ENCODE data around the gene AKAP5. TPM values are rescaled to one million over a fixed set of nuclear protein-coding genes. Genes with fewer than 3 reads are reported as not detected.

The AKAP5 gene
- total and polyA plus RNA-seq, 2 of the 13 experiments (the other 11 are each of a cell fraction or from before 2014, with no cell fraction given), result 0.18 to 1.5 TPM

DNA sequence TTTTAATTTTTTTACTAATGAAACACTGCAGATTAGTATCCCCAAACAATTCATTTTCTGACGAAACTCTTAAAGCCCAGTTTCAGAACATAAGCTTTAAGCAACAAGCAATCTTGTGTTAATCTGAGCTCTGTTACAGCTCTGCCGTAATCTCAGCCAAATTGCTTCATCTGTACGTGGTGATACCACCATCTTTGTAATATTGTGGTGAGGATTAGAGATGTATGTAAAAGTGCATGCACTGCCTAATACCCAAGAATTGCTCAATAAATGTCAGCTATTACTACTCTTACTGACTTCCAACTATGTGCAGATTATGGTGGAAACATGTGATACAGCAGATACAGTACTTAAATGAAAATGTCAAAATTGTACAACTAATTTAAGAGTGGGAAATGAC lies 1.8 kb downstream of the AKAP5 start:
- Histone ChIP-seq H2AFZ (ENCODE audit: low read length) (no peak overlapping the region), H3K27me3 (ENCODE audit: control insufficient read depth in 1 of 2, insufficient read depth in 2 of 2, low read length in 2 of 2) (no peaks in the 10 kb centered on the region), H3K4me3 (replicated peaks in 1 of 3; ENCODE audit: insufficient read depth in 1 of 3, low read depth in 2 of 3, low read length in 3 of 3) (no peak overlapping the region), H3K79me2 (ENCODE audit: insufficient read depth, low read length) (no peaks in the 10 kb centered on the region), H3K36me3 (replicated peaks in 1 of 2; ENCODE audit: control insufficient read depth in 1 of 2, insufficient read depth in 2 of 2, low read length in 2 of 2) (no peaks in the 10 kb centered on the region), H3K4me1 (ENCODE audit: insufficient read depth, low read length) (peaks cover 28% of the 10 kb centered on the region), H4K20me1 (ENCODE audit: insufficient read depth, low read length) (no peaks in the 10 kb centered on the region), H3K27ac (ENCODE audit: extremely low read length, insufficient read depth, low read length) (no peak overlapping the region), H3K9ac (ENCODE audit: insufficient read depth, low read depth, low read length) (no peak overlapping the region), H3K4me2 (ENCODE audit: low read depth, low read length) (no peak overlapping the region), H3K9me3 (ENCODE audit: low read length) (no peaks in the 10 kb centered on the region)
- POLR2A ChIA-PET, result no interaction called here
- DNase-seq (ENCODE audit: low spot score), result no peak
- intact Hi-C loops (cut with micrococcal nuclease; ENCODE audit: unreplicated experiment) (no loop called here), in situ Hi-C loops (cut with HindIII; ENCODE audit: extremely low pct_ligation_motif_present, low pct_unique_long_range_greater_than_20kb) (no loop called here)
- no TSS peak for BruUV-seq (replicated peaks)
- TF ChIP-seq ZNF354B (CRISPR knock-in tag; IDR thresholded peaks at IDR 0.05), result no peak
- TF ChIP-seq FOSL2 (CRISPR knock-in tag; IDR thresholded peaks at IDR 0.05), result no peak
- no peak for TF ChIP-seq HNRNPUL1 (IDR thresholded peaks at IDR 0.05; ENCODE audit: low read depth, low read length)
- TF ChIP-seq ZNF678 (CRISPR knock-in tag; IDR thresholded peaks at IDR 0.05), result no peak
- TF ChIP-seq, protein P1, sequence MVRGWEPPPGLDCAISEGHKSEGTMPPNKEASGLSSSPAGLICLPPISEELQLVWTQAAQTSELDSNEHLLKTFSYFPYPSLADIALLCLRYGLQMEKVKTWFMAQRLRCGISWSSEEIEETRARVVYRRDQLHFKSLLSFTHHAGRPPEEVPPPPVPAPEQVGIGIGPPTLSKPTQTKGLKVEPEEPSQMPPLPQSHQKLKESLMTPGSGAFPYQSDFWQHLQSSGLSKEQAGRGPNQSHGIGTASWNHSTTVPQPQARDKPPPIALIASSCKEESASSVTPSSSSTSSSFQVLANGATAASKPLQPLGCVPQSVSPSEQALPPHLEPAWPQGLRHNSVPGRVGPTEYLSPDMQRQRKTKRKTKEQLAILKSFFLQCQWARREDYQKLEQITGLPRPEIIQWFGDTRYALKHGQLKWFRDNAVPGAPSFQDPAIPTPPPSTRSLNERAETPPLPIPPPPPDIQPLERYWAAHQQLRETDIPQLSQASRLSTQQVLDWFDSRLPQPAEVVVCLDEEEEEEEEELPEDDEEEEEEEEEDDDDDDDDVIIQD (CRISPR knock-in tag; IDR thresholded peaks at IDR 0.05; ENCODE audit: low read depth), result no peak
- TF ChIP-seq ZNF543 (CRISPR knock-in tag; IDR thresholded peaks at IDR 0.05), result no peak
- TF ChIP-seq, protein P2, sequence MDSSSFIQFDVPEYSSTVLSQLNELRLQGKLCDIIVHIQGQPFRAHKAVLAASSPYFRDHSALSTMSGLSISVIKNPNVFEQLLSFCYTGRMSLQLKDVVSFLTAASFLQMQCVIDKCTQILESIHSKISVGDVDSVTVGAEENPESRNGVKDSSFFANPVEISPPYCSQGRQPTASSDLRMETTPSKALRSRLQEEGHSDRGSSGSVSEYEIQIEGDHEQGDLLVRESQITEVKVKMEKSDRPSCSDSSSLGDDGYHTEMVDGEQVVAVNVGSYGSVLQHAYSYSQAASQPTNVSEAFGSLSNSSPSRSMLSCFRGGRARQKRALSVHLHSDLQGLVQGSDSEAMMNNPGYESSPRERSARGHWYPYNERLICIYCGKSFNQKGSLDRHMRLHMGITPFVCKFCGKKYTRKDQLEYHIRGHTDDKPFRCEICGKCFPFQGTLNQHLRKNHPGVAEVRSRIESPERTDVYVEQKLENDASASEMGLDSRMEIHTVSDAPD (CRISPR knock-in tag; IDR thresholded peaks at IDR 0.05), result no peak
- TF ChIP-seq, protein P3, sequence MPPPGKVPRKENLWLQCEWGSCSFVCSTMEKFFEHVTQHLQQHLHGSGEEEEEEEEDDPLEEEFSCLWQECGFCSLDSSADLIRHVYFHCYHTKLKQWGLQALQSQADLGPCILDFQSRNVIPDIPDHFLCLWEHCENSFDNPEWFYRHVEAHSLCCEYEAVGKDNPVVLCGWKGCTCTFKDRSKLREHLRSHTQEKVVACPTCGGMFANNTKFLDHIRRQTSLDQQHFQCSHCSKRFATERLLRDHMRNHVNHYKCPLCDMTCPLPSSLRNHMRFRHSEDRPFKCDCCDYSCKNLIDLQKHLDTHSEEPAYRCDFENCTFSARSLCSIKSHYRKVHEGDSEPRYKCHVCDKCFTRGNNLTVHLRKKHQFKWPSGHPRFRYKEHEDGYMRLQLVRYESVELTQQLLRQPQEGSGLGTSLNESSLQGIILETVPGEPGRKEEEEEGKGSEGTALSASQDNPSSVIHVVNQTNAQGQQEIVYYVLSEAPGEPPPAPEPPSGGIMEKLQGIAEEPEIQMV (CRISPR knock-in tag; IDR thresholded peaks at IDR 0.05; ENCODE audit: low read depth), result no peak
- no peak for TF ChIP-seq HOXA9 (CRISPR knock-in tag; IDR thresholded peaks at IDR 0.05; ENCODE audit: borderline replicate concordance)
- no peak for TF ChIP-seq SMYD3 (CRISPR knock-in tag; IDR thresholded peaks at IDR 0.05)
- no peak for TF ChIP-seq RAD51 (IDR thresholded peaks at IDR 0.05; ENCODE audit: borderline replicate concordance)
- no peak for TF ChIP-seq RFX5 (IDR thresholded peaks at IDR 0.05; ENCODE audit: low read depth, low read length)
- TF ChIP-seq ZNF841 (CRISPR knock-in tag; IDR thresholded peaks at IDR 0.05; ENCODE audit: borderline replicate concordance), result no peak
- TF ChIP-seq MZF1 (CRISPR knock-in tag; IDR thresholded peaks at IDR 0.05; ENCODE audit: borderline replicate concordance), result no peak
- TF ChIP-seq, protein P4, sequence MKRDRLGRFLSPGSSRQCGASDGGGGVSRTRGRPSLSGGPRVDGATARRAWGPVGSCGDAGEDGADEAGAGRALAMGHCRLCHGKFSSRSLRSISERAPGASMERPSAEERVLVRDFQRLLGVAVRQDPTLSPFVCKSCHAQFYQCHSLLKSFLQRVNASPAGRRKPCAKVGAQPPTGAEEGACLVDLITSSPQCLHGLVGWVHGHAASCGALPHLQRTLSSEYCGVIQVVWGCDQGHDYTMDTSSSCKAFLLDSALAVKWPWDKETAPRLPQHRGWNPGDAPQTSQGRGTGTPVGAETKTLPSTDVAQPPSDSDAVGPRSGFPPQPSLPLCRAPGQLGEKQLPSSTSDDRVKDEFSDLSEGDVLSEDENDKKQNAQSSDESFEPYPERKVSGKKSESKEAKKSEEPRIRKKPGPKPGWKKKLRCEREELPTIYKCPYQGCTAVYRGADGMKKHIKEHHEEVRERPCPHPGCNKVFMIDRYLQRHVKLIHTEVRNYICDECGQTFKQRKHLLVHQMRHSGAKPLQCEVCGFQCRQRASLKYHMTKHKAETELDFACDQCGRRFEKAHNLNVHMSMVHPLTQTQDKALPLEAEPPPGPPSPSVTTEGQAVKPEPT (CRISPR knock-in tag; IDR thresholded peaks at IDR 0.05; ENCODE audit: low read depth), result no peak
- no peak for ATAC-seq
- no peak for FAIRE-seq
- WGBS (ENCODE audit: low lambda C conversion rate), result 92% methylated on average over 3 of the region's 3 CpGs
- CTCF ChIA-PET (ENCODE audit: low intra/inter-chr PET ratio, low total read pairs), result no interaction called here

All from HepG2 (cell line).